ENCODE results near the gene CYB5D1. TPM values are rescaled to one million over a fixed set of nuclear protein-coding genes. Genes with fewer than 3 reads are reported as not detected.

CYB5D1 gene
- total RNA-seq, 4 donors from 2014 or later, result 14.9 to 29.5 (median 23.5) TPM

- intact Hi-C loops (cut with DNase I), result loop anchor here (10.0 kb wide), 1 partner anchor 305 kb away; no protein-coding TSS in a partner anchor
- Histone ChIP-seq H3K4me3 (replicated peaks in 1 of 3) (no peak overlapping the region), H3K27ac (no peak overlapping the region), H3K27me3 (no peaks in the 10 kb centered on the region), H3K4me1 (peaks cover 30 to 37% of the 10 kb centered on the region in 2 donors), H3K9me3 (no peaks in the 10 kb centered on the region), H3K36me3 (no peaks in the 10 kb centered on the region)
- DNase-seq, result no peak
- no peak for TF ChIP-seq CTCF (IDR thresholded peaks at IDR 0.05)
- TF ChIP-seq POLR2A (IDR thresholded peaks at IDR 0.05), result no peak
- WGBS, 2 donors, result 46 to 61% methylated on average over 2 of the region's 2 CpGs
Observed at GRCh38 chr17:7839876-7840261, 17.9 kb upstream of the CYB5D1 start.

GRCh38 chr17:7840441-7840840 lies 17.4 kb upstream of the CYB5D1 start:
- Histone ChIP-seq H3K27me3 (no peaks in the 10 kb centered on the region), H3K4me1 (peaks cover 35 to 42% of the 10 kb centered on the region in 2 donors), H3K36me3 (peaks cover 1 to 3% of the 10 kb centered on the region in 2 donors), H3K9me3 (no peaks in the 10 kb centered on the region), H3K27ac (peak overlapping the region in 1 of 3 donors; percentile 97), H3K4me3 (replicated peaks in 1 of 3) (no peak overlapping the region)
- intact Hi-C loops (cut with DNase I), result loop anchor here (10.0 kb wide), 1 partner anchor 304 kb away; no protein-coding TSS in a partner anchor
- DNase-seq, result no peak
- TF ChIP-seq CTCF (IDR thresholded peaks at IDR 0.05), result no peak
- TF ChIP-seq POLR2A (IDR thresholded peaks at IDR 0.05), result no peak
- WGBS, 2 donors, result 55 to 62% methylated on average over 1 of the region's 1 CpG

- DNase-seq, result no peak
- no peak for TF ChIP-seq CTCF (IDR thresholded peaks at IDR 0.05)
- TF ChIP-seq POLR2A (IDR thresholded peaks at IDR 0.05), result no peak
- H3K27me3 ChIP-seq, result no peaks in the 10 kb centered on the region
- no peaks in the 10 kb centered on the region for H3K9me3 ChIP-seq
- H3K27ac ChIP-seq, result peak overlapping the region; percentile 95 to 98 (median 97)
- peaks cover 5 to 7% of the 10 kb centered on the region in 2 donors for H3K36me3 ChIP-seq
- intact Hi-C loops (cut with DNase I), result loop anchor here (10.0 kb wide), 1 partner anchor 304 kb away; no protein-coding TSS in a partner anchor
- H3K4me3 ChIP-seq (replicated peaks in 1 of 3), result no peak overlapping the region
- 82 to 97% methylated on average over 1 of the region's 1 CpG for WGBS, 2 donors
- peaks cover 39 to 47% of the 10 kb centered on the region in 2 donors for H3K4me1 ChIP-seq
Observed at GRCh38 chr17:7840875-7841274, 16.9 kb upstream of the CYB5D1 start.

- Histone ChIP-seq H3K4me3 (replicated peaks in 1 of 3) (peak overlapping the region in 2 of 3 donors; percentile 56 to 67), H3K27me3 (no peaks in the 10 kb centered on the region), H3K9me3 (no peaks in the 10 kb centered on the region), H3K4me1 (peaks cover 38 to 47% of the 10 kb centered on the region in 2 donors), H3K36me3 (peaks cover 10 to 13% of the 10 kb centered on the region in 2 donors), H3K27ac (peak overlapping the region; percentile 95 to 98 (median 97))
- peak; percentile 93 to 94 for DNase-seq
- 11 to 13% methylated on average over 16 of the region's 34 CpGs for WGBS, 2 donors
- intact Hi-C loops (cut with DNase I), result loop anchor here (10.0 kb wide), 1 partner anchor 303 kb away; no protein-coding TSS in a partner anchor
- TF ChIP-seq POLR2A (IDR thresholded peaks at IDR 0.05) (no peak), CTCF (IDR thresholded peaks at IDR 0.05) (peak in 1 of 6 experiments; percentile 33)
Observed at GRCh38 chr17:7841396-7841914, 16.3 kb upstream of the CYB5D1 start.

GRCh38 chr17:7841915-7842379 lies 15.9 kb upstream of the CYB5D1 start:
- peak; percentile 92 to 95 for DNase-seq
- Histone ChIP-seq H3K4me3 (replicated peaks in 1 of 3) (peak overlapping the region; percentile 42 to 67 (median 63)), H3K27me3 (no peaks in the 10 kb centered on the region), H3K9me3 (no peaks in the 10 kb centered on the region), H3K4me1 (peaks cover 33 to 42% of the 10 kb centered on the region in 2 donors), H3K27ac (peak overlapping the region; percentile 95 to 98 (median 97)), H3K36me3 (peaks cover 15 to 18% of the 10 kb centered on the region in 2 donors)
- 0 to 1% methylated on average over 26 to 27 of the region's 46 CpGs for WGBS, 2 donors
- peak in 1 of 2 donors; percentile 46 for TF ChIP-seq POLR2A (IDR thresholded peaks at IDR 0.05)
- no peak for TF ChIP-seq CTCF (IDR thresholded peaks at IDR 0.05)
- intact Hi-C loops (cut with DNase I), result loop anchor here (10.0 kb wide), 1 partner anchor 303 kb away; no protein-coding TSS in a partner anchor

All from thyroid gland (tissue), 4 donors.